CD4-positive, CD25-positive, alpha-beta regulatory T cell (primary cell): ENCODE data around the gene GSDMA. TPM values are rescaled to one million over a fixed set of nuclear protein-coding genes. Genes with fewer than 3 reads are reported as not detected.
A peak's percentile ranks its signal among the peaks of the same experiment; 100 is the strongest.

Experiments used
- ATAC-seq, 2 donors: fragments of 150-1000 bp; cut with Tn5 transposase; one replicate each; pipeline ENCODE4 v1.10.0; 2021; ENCODE audit warnings: low read depth in 2 of 2, moderate number of reproducible peaks in 2 of 2, moderate library complexity in 1 of 2
- DNase-seq, 3 donors: peaks; one replicate each; pipeline versions ENCODE4 v3.0.0 to v3.0.0-alpha.2; 2012 to 2022; ENCODE audit warnings: mixed read lengths in 1 of 3
- H3K27ac ChIP-seq: one replicate; pipeline ENCODE4 v1.7.0; 2013; ENCODE audit warnings: mild to moderate bottlenecking, low read length; ENCODE audit not compliant: insufficient read depth, poor library complexity, severe bottlenecking
- H3K27me3 ChIP-seq: one replicate; pipeline ENCODE4 v1.7.0; 2013; ENCODE audit warnings: low read length; ENCODE audit not compliant: control insufficient read depth, insufficient read depth
- H3K36me3 ChIP-seq: one replicate; pipeline ENCODE4 v1.7.0; 2013; ENCODE audit warnings: mild to moderate bottlenecking, low read length, moderate library complexity; ENCODE audit not compliant: control insufficient read depth, insufficient read depth
- H3K4me1 ChIP-seq: 2 replicates; pipeline ENCODE4 v1.7.0; 2013; ENCODE audit warnings: mild to moderate bottlenecking, low read length; ENCODE audit not compliant: insufficient read depth, control insufficient read depth, poor library complexity, severe bottlenecking
- H3K4me3 ChIP-seq: one replicate; pipeline ENCODE4 v1.7.0; 2013; ENCODE audit warnings: low read depth, mild to moderate bottlenecking, low read length, moderate library complexity
- H3K9me3 ChIP-seq, 2 experiments: 1 replicate in 1 of 2; 2 replicates in 1 of 2; pipeline ENCODE4 v1.7.0; 2013; ENCODE audit warnings: low read length in 2 of 2, mild to moderate bottlenecking in 1 of 2, moderate library complexity in 1 of 2; ENCODE audit not compliant: control insufficient read depth in 2 of 2
- H3K27ac Mint-ChIP-seq, 3 donors: one replicate each; pipeline ENCODE4 v1.8.0; 2020 to 2022; ENCODE audit warnings: mild to moderate bottlenecking in 3 of 3, mixed read lengths in 3 of 3, moderate library complexity in 2 of 3
- H3K27me3 Mint-ChIP-seq: one replicate; pipeline ENCODE4 v1.8.0; 2022; ENCODE audit warnings: mild to moderate bottlenecking, mixed read lengths
- H3K36me3 Mint-ChIP-seq: one replicate; pipeline ENCODE4 v1.8.0; 2020; ENCODE audit warnings: mixed read lengths
- H3K4me1 Mint-ChIP-seq, 4 donors: one replicate each; pipeline ENCODE4 v1.8.0; 2020 to 2022; ENCODE audit warnings: mixed read lengths in 4 of 4, mild to moderate bottlenecking in 1 of 4
- H3K4me3 Mint-ChIP-seq, 4 donors: one replicate each; pipeline ENCODE4 v1.8.0; 2020 to 2022; ENCODE audit warnings: mild to moderate bottlenecking in 4 of 4, mixed read lengths in 4 of 4, moderate library complexity in 3 of 4
- H3K9me3 Mint-ChIP-seq, 7 donors: one replicate each; pipeline ENCODE4 v1.8.0; 2020 to 2022; ENCODE audit warnings: mixed read lengths in 7 of 7, mild to moderate bottlenecking in 3 of 7, moderate library complexity in 2 of 7
- polyA plus RNA-seq, 4 donors: library from polyadenylated mRNA; unstranded; fragments of 300-500 nt; fragmentation: Illumina TruSeq; gene quantifications; one replicate each; pipeline ENCODE4 v1.2.3, GENCODE V29; 2021
- total RNA-seq: library from RNA; stranded (reverse); gene quantifications from one replicate; pipeline ENCODE4 v1.2.3, GENCODE V29; 2022

The GSDMA gene, protein sequence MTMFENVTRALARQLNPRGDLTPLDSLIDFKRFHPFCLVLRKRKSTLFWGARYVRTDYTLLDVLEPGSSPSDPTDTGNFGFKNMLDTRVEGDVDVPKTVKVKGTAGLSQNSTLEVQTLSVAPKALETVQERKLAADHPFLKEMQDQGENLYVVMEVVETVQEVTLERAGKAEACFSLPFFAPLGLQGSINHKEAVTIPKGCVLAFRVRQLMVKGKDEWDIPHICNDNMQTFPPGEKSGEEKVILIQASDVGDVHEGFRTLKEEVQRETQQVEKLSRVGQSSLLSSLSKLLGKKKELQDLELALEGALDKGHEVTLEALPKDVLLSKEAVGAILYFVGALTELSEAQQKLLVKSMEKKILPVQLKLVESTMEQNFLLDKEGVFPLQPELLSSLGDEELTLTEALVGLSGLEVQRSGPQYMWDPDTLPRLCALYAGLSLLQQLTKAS
- total RNA-seq = 1.5 TPM
- polyA plus RNA-seq = 1 to 10 TPM; 1.1 to 2.8 (median 2.1) TPM

DNA sequence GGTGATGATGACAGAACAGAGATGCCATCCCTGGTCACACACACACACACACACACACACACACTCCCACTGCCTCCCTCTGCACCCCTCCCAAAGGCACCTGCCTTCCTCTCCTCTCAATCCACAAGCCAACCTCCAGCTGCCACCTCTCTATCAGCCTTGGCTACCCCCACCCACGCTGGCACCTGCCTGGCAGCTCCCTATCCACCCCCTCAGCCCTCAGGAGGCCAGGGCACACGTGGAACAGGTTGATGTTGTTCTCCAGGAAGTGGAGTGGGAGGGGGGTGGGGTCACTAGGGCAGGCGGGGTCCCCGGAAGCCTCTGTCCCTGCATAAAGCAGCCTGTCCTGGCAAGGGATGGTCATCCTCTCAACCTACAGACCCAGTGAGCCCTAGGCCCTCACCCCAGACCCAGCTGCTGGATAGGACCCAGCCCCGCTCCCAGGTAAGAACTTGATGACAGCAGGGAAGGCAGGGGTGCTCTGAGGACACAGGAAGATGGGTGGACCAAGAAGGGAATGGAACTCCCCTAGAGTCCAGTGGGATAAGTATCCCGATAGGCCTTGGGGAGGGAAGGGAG, at the start of gene GSDMA:
TSS of gene GSDMA (plus strand) at position 363 of the 579 bp plus-strand sequence. CDS start 2,684 bp downstream, outside the sequence.
- Mint-ChIP-seq H3K4me1 (peaks cover 10 to 41% (median 26%) of the 10 kb centered on the region in 4 donors), H3K4me3 (peak within 1 kb of the TSS; percentile 27 to 77 (median 50)), H3K36me3 (peaks cover 3% of the 10 kb centered on the region), H3K27ac (peak within 1 kb of the TSS; percentile 87 to 99 (median 91)), H3K27me3 (peaks cover 5% of the 10 kb centered on the region), H3K9me3 (no peaks in the 10 kb centered on the region)
- Histone ChIP-seq H3K9me3 (no peaks in the 10 kb centered on the region), H3K36me3 (no peaks in the 10 kb centered on the region), H3K4me1 (peaks cover 23% of the 10 kb centered on the region), H3K27ac (peak within 1 kb of the TSS; percentile 39), H3K27me3 (no peaks in the 10 kb centered on the region), H3K4me3 (no peak within 1 kb of the TSS)
- DNase-seq (peak in 1 of 3 donors; percentile 74), ATAC-seq (no peak)

DNA sequence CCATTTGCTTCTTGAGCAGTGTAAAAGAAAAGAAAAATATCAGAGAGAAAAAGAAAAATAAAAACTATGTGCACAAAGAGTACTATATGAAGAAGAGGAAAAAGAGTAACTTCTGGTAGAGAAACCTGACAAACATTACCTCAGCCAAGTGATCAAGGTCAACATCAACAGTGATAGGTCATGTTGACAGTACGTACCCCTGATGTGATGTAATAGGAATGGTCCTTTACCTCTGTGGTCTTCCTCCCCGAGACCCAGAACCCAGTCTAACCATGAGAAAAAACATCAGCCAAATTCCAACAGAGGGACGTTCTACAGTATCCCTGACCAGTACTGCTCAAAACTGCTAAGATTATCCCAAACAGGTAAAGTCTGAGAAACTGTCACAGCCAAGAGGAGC, 48.8 kb upstream of the GSDMA start:
- H3K4me1 Mint-ChIP-seq = peaks cover 11 to 13% (median 12%) of the 10 kb centered on the region in 4 donors
- H3K27me3 ChIP-seq = no peaks in the 10 kb centered on the region
- no peaks in the 10 kb centered on the region for H3K9me3 ChIP-seq
- no peak for DNase-seq
- no peak overlapping the region for H3K27ac ChIP-seq
- no peak overlapping the region for H3K4me3 Mint-ChIP-seq
- H3K36me3 ChIP-seq = peaks cover 18% of the 10 kb centered on the region
- H3K36me3 Mint-ChIP-seq = peaks cover 46% of the 10 kb centered on the region
- H3K9me3 Mint-ChIP-seq = no peaks in the 10 kb centered on the region
- peaks cover 4% of the 10 kb centered on the region for H3K27me3 Mint-ChIP-seq
- H3K4me3 ChIP-seq = no peak overlapping the region
- no peak for ATAC-seq
- no peak overlapping the region for H3K27ac Mint-ChIP-seq
- H3K4me1 ChIP-seq = peaks cover 13% of the 10 kb centered on the region

DNA sequence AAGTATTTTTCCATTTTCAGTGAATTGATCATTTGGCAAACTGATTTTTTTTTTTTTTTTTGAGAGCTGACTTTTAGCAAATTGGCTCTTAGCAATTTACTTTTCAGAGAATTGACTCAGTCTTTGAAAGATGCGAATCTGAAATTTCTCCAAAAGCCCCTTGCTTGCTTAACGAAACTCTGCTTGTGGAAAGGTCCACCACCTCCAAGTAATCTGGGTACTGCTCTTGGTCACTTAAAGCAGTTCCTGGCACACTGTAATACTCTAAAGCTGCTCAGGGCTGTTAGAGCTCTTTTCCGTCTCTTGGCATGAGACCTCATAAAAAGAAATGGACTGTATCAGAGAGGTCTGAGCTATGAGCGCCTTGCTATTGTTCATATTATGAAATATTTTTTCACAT, 47.2 kb upstream of the GSDMA start:
- no peak overlapping the region for H3K27ac Mint-ChIP-seq
- H3K4me1 Mint-ChIP-seq = peaks cover 11 to 22% (median 14%) of the 10 kb centered on the region in 4 donors
- H3K27me3 ChIP-seq = no peaks in the 10 kb centered on the region
- peaks cover 4% of the 10 kb centered on the region for H3K27me3 Mint-ChIP-seq
- no peak overlapping the region for H3K4me3 ChIP-seq
- no peaks in the 10 kb centered on the region for H3K9me3 Mint-ChIP-seq
- H3K36me3 Mint-ChIP-seq = peaks cover 43% of the 10 kb centered on the region
- no peak for ATAC-seq
- H3K36me3 ChIP-seq = peaks cover 10% of the 10 kb centered on the region
- no peak for DNase-seq
- peaks cover 13% of the 10 kb centered on the region for H3K4me1 ChIP-seq
- H3K4me3 Mint-ChIP-seq = no peak overlapping the region
- no peak overlapping the region for H3K27ac ChIP-seq
- H3K9me3 ChIP-seq = no peaks in the 10 kb centered on the region

DNA sequence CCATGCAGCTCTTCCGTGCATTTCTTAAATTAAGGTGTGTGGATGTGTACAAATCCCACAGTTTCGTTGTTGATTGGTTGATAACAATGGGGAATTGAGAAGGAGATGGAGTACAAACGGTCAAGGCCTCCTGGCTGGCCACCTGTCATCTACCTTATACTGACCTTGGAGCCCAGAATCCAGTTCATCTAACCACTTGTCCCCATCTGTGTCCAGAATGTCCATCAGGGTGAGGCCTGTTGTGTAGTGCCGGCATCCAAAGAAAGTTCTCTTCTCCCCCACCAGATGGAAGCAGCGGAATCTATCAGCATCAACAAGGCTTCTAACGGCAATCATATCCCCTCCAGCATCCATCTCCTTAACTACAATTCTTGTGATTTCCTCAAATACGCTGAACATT, 45.9 kb upstream of the GSDMA start:
- H3K36me3 ChIP-seq = peaks cover 18% of the 10 kb centered on the region
- no peak overlapping the region for H3K27ac ChIP-seq
- peaks cover 20% of the 10 kb centered on the region for H3K4me1 ChIP-seq
- no peaks in the 10 kb centered on the region for H3K9me3 ChIP-seq
- peak overlapping the region in 1 of 3 donors; percentile 4 for H3K27ac Mint-ChIP-seq
- no peak overlapping the region for H3K4me3 Mint-ChIP-seq
- peaks cover 4% of the 10 kb centered on the region for H3K27me3 Mint-ChIP-seq
- DNase-seq (no peak), ATAC-seq (no peak)
- peaks cover 11 to 36% (median 22%) of the 10 kb centered on the region in 4 donors for H3K4me1 Mint-ChIP-seq
- no peaks in the 10 kb centered on the region for H3K27me3 ChIP-seq
- H3K36me3 Mint-ChIP-seq = peaks cover 42% of the 10 kb centered on the region
- no peak overlapping the region for H3K4me3 ChIP-seq
- no peaks in the 10 kb centered on the region for H3K9me3 Mint-ChIP-seq

DNA sequence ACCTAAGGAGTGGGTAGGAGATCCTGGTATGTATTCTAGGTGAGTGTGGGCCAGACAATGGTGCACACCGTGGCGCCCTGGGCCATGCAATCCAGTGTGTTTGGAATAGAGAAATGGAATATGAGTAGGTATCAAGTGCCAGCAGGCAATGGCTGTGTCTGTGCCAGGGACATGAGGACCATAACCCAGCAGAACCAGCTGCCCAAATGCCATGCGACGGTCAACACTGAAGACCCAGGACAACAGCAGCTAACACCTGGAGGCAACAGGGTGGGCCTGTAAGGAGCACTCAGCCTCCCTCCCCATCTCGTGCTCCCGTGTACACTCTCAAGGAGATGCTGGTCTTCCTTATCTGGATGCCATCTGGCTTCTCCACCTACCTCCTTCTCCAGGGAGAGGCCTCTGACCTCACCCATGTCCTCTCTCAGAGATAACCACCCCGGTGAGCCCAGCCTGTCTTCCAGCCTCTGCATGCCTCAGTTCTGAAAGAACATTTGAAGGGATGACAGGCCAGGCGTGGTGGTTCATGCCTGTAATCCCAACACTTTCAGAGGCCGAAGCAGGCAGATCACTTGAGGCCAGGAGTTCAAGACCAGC, 43.6 kb upstream of the GSDMA start:
- no peak for DNase-seq
- Mint-ChIP-seq H3K36me3 (peaks cover 44% of the 10 kb centered on the region), H3K4me1 (peaks cover 5 to 56% (median 28%) of the 10 kb centered on the region in 4 donors), H3K9me3 (no peaks in the 10 kb centered on the region), H3K27me3 (peaks cover 4% of the 10 kb centered on the region), H3K4me3 (peak overlapping the region in 1 of 4 donors; percentile 16), H3K27ac (peak overlapping the region in 1 of 3 donors; percentile 12)
- Histone ChIP-seq H3K27ac (no peak overlapping the region), H3K27me3 (no peaks in the 10 kb centered on the region), H3K36me3 (peaks cover 31% of the 10 kb centered on the region), H3K9me3 (no peaks in the 10 kb centered on the region), H3K4me1 (peaks cover 36% of the 10 kb centered on the region), H3K4me3 (no peak overlapping the region)
- no peak for ATAC-seq

DNA sequence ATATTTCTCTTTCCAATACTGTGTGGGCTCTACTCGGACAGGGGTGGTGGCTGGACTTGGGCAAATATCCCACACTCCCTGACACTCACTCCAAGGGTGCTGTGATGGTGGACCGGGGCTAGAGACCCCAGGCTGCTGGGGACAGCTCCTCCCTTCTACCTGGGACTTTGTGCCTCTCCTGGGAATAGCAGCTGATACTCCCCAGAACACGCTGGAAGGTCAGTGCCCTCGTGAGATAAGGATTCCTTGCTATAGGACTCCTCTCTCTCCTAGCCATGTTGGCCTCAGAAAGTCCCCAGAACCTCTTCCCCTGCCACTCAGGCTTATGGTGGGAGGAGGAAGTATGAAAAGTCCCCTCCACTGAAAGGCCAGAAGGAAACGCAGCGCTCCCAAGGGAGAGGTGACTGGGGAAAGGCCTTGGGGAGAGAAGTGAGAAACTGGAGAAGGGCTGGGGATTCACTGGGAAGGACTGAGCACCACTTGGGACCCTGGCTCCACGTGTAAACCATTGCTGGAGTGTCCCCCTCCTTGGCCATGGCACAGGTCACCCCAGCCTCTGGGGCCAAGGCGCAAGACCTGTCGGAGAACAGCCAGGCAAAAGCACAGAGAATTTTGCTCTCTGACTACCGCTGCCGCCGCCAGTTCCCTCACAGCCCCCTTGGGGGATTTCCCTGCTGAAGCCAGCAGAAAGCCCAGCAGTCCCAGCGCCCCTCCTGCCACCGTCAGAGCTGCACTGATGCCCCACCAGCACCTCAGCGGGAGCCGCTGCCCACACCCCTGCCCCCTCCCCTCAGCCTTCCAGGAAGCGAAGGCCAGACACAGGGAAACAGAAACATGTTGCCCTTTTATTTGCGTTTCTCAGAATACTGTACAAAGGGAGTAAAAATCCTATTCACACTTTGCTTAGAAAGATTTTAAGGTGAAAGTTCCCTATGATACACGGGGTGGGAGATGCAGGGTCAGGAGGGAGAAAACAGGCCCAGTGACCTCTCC, 42.3 kb upstream of the GSDMA start:
- H3K27ac ChIP-seq = peak overlapping the region; percentile 39
- peaks cover 42% of the 10 kb centered on the region for H3K36me3 Mint-ChIP-seq
- peaks cover 49% of the 10 kb centered on the region for H3K4me1 ChIP-seq

DNA sequence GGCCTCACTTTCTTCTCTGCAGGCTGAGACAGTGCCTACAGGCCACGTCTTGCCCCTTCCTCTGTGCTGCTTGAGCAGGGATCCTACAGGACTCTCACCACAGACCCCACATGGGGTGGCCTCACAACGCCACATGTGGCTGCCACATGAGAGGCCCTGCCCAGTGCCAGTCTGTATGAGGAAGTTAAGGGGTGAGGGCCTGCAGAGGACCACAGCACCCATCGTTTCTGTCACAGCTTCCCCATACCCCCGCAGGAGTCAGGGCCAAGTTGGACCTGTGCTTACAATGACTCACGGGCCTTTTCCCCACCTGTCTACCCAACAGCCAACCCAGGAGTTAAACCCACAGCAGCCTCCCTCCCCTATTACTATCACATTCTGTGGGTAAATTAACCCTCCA, 41.5 kb upstream of the GSDMA start:
- H3K36me3 Mint-ChIP-seq = peaks cover 37% of the 10 kb centered on the region

More for the DNA sequence above, 42.3 kb upstream of the GSDMA start:
- ATAC-seq (peak; percentile 27 to 43), DNase-seq (peak in 1 of 3 donors; percentile 76)
- peaks cover 4% of the 10 kb centered on the region for H3K27me3 Mint-ChIP-seq
- Histone ChIP-seq H3K36me3 (peaks cover 31% of the 10 kb centered on the region), H3K4me3 (no peak overlapping the region), H3K9me3 (no peaks in the 10 kb centered on the region), H3K27me3 (no peaks in the 10 kb centered on the region)
- H3K9me3 Mint-ChIP-seq = no peaks in the 10 kb centered on the region
- H3K27ac Mint-ChIP-seq = peak overlapping the region; percentile 65 to 91 (median 69)
- H3K4me3 Mint-ChIP-seq = peak overlapping the region in 3 of 4 donors; percentile 28 to 80 (median 34)
- peaks cover 5 to 69% (median 41%) of the 10 kb centered on the region in 4 donors for H3K4me1 Mint-ChIP-seq

More for the DNA sequence above, 41.5 kb upstream of the GSDMA start:
- DNase-seq = peak in 1 of 3 donors; percentile 48
- Mint-ChIP-seq H3K27ac (peak overlapping the region; percentile 65 to 91 (median 69)), H3K4me3 (peak overlapping the region in 3 of 4 donors; percentile 22 to 88 (median 80)), H3K4me1 (peaks cover 5 to 77% (median 45%) of the 10 kb centered on the region in 4 donors), H3K27me3 (peaks cover 4% of the 10 kb centered on the region), H3K9me3 (no peaks in the 10 kb centered on the region)
- Histone ChIP-seq H3K4me1 (peaks cover 57% of the 10 kb centered on the region), H3K27ac (no peak overlapping the region), H3K4me3 (no peak overlapping the region), H3K27me3 (no peaks in the 10 kb centered on the region), H3K36me3 (peaks cover 31% of the 10 kb centered on the region), H3K9me3 (no peaks in the 10 kb centered on the region)
- peak in 1 of 2 donors; percentile 22 for ATAC-seq
